Ovary (tissue), 9 donors: ENCODE data around the gene B4GALNT2. TPM values are rescaled to one million over a fixed set of nuclear protein-coding genes. Genes with fewer than 3 reads are reported as not detected.

Experiments used
- DNase-seq, 5 donors: peaks; one replicate each; pipeline ENCODE4 v3.0.0-alpha.2; 2019 to 2020
- H3K27ac ChIP-seq, 2 donors: fragments of 200-600 bp; one replicate each; pipeline versions ENCODE4 v1.5.1 to v1.8.0; 2019 to 2022
- H3K27me3 ChIP-seq: fragments of 200-600 bp; one replicate; pipeline ENCODE4 v1.8.0; 2022
- H3K36me3 ChIP-seq: fragments of 200-600 bp; sonication (generic); one replicate; pipeline ENCODE4 v1.5.1; 2019
- H3K4me1 ChIP-seq: one replicate; pipeline ENCODE4 v1.8.1; 2013; ENCODE audit warnings: mild to moderate bottlenecking, moderate library complexity; ENCODE audit not compliant: insufficient read depth
- H3K4me3 ChIP-seq: fragments of 200-600 bp; sonication (generic); one replicate; pipeline ENCODE4 v1.5.1; 2017
- H3K9me3 ChIP-seq, 2 donors: fragments of 200-600 bp in 1 of 2; sonication (generic) in 1 of 2; one replicate each; pipeline versions ENCODE4 v1.5.1 to v1.8.1; 2013 to 2019; ENCODE audit warnings: mild to moderate bottlenecking in 1 of 2, moderate library complexity in 1 of 2
- EP300 ChIP-seq: sonication (generic); formaldehyde crosslinking; IDR thresholded peaks from one replicate; pipeline ENCODE4 v1.6.1; 2017; ENCODE audit warnings: antibody characterized with exemption
- POLR2A ChIP-seq: fragments of 450-650 bp; IDR thresholded peaks from one replicate; pipeline ENCODE4 v1.6.1; 2017; ENCODE audit warnings: antibody characterized with exemption, mild to moderate bottlenecking, moderate library complexity
- WGBS, 3 donors: extraction: QIAGEN DNeasy Blood & Tissue Kit in 1 of 3; methylation state at CpG; one replicate each; pipeline versions ENCODE4 v1.1.5 to v1.1.7; 2013 to 2017; 5-methylcytosine and 5-hydroxymethylcytosine counted together
- intact Hi-C, 4 donors: fragments of 100-400 bp; cut with DNase I; formaldehyde crosslinking; loops; one replicate each; pipeline versions ENCODE4 v1.11.0 to v1.15.1; 2022 to 2023
- polyA plus RNA-seq, 2 donors: library from polyadenylated mRNA; stranded (reverse); fragments of 200-250 nt in 1 of 2; fragments of 350-450 nt in 1 of 2; fragmentation: Illumina TruSeq in 1 of 2; extraction: RNeasy Lipid Tissue Mini Kit (QIAGEN cat#74804) in 1 of 2; gene quantifications; one replicate each; pipeline ENCODE4 v1.2.3, GENCODE V29; 2013 to 2014
- total RNA-seq, 7 donors: library from RNA; depleted of rRNA in 2 of 7; stranded (reverse); fragments of >200 nt in 2 of 7; fragmentation: NEBNext Ultra II Directional in 3 of 7; extraction: Animal tissue kit (Norgen Biotek cat#: 25700) in 3 of 7; gene quantifications; one replicate each; pipeline versions ENCODE4 v1.1.0 to v1.2.4, GENCODE V29; 2016 to 2023
- TF ChIP-seq, protein P1 (sequence below), 3 donors: fragments of 450-650 bp in 2 of 3; fragments of 200-600 bp in 1 of 3; IDR thresholded peaks; one replicate each; pipeline versions ENCODE4 v1.5.1 to v1.8.0; 2016 to 2022; ENCODE audit warnings: antibody characterized with exemption in 3 of 3, mild to moderate bottlenecking in 1 of 3
- donor health status: DM: no; HTN: no; CAD: no; lungs with moderate emphysema.
- donor health status: DM: no; HTN: no; CAD: no.
- donor health status: Bipolar disorder and iron deficiency.
- donor health status: DM: yes; HTN: yes; CAD: no.
- donor health status: DM: no; HTN: no; CAD: no.
- donor health status: DM: yes; HTN: yes; CAD: no.

Gene B4GALNT2
- total and polyA plus RNA-seq, 9 donors, result under 0.01 to 0.03 (median 0.03) TPM; not detected in 5

DNA sequence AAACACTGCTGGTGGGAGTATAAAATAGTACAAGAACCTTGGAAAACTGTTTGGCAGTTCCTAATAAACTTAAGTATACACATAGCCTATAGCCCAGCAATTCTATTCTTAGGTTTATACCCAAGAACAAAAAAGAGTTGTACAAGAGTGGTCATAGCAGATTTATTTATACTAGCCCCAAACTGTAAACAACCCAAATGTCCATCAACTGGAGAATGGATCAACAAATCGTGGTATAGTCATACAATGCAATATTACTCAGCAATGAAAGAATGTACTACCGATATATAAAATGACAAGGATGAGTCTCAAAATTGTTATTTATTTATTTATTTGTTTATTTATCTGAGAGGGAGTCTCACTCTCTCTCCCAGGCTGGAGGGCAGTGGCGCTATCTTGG, 54.7 kb downstream of the B4GALNT2 start:
- intact Hi-C loops, result no loop called here
- no peak for DNase-seq
- no peaks in the 10 kb centered on the region for H3K36me3 ChIP-seq
- H3K27me3 ChIP-seq, result no peaks in the 10 kb centered on the region
- no peak overlapping the region for H3K27ac ChIP-seq
- TF ChIP-seq, protein P1, sequence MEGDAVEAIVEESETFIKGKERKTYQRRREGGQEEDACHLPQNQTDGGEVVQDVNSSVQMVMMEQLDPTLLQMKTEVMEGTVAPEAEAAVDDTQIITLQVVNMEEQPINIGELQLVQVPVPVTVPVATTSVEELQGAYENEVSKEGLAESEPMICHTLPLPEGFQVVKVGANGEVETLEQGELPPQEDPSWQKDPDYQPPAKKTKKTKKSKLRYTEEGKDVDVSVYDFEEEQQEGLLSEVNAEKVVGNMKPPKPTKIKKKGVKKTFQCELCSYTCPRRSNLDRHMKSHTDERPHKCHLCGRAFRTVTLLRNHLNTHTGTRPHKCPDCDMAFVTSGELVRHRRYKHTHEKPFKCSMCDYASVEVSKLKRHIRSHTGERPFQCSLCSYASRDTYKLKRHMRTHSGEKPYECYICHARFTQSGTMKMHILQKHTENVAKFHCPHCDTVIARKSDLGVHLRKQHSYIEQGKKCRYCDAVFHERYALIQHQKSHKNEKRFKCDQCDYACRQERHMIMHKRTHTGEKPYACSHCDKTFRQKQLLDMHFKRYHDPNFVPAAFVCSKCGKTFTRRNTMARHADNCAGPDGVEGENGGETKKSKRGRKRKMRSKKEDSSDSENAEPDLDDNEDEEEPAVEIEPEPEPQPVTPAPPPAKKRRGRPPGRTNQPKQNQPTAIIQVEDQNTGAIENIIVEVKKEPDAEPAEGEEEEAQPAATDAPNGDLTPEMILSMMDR (IDR thresholded peaks at IDR 0.05), result no peak
- TF ChIP-seq POLR2A (no peak), EP300 (no peak)
- 92 to 97% (median 93%) methylated on average over 3 of the region's 3 CpGs for WGBS, 3 donors
- H3K9me3 ChIP-seq, result no peaks in the 10 kb centered on the region
- H3K4me3 ChIP-seq, result no peak overlapping the region
- H3K4me1 ChIP-seq, result no peaks in the 10 kb centered on the region

DNA sequence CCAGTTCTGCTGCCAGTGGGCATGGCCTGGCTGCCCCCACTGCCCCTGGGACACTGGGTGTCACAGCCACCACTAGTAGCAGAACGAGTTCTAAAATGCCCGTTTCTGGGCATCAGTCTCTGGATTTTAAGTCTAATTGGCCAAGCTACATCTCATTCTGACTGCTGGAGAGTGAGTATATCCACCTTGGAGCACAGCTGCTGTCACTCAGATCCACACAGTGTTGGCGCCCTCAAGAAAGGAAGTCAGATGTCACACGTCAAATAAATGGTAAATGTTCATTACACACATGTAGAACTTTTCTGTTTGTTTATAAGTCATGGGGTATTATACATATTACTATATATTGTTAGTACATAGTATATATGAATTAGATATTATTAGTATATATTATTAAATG, 58.4 kb downstream of the B4GALNT2 start:
- DNase-seq, result peak in 1 of 5 donors; percentile 27
- no peaks in the 10 kb centered on the region for H3K36me3 ChIP-seq
- no peaks in the 10 kb centered on the region for H3K27me3 ChIP-seq
- no peaks in the 10 kb centered on the region for H3K4me1 ChIP-seq
- intact Hi-C loops, result no loop called here
- WGBS, 3 donors, result 59 to 69% (median 68%) methylated on average over 4 of the region's 4 CpGs
- no peak overlapping the region for H3K4me3 ChIP-seq
- H3K27ac ChIP-seq, result no peak overlapping the region
- H3K9me3 ChIP-seq, result no peaks in the 10 kb centered on the region
- no peak for TF ChIP-seq EP300
- TF ChIP-seq, protein P1 (IDR thresholded peaks at IDR 0.05), result no peak
- TF ChIP-seq POLR2A, result no peak

DNA sequence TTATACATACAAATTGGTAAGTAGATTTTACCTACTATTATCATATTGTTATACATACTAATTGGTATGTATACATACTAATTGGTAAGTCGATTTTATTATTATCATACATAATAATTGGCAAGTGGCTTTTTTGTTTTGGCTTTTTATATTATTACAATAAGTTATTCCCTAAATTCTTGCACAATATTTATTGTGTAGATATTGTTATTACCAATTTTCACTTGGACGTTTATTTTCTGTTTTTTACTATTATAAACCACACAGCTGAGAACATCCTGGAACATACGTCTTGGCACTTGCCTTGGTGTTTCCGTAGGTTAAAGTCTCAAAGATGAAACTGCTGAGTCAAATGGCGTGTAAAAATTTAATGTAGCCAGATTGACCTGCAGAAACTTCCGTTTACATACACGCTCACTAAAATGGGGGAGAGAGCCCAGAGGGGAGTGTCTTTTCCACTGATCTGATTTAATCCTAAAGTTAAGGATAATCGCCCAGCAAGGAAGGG, 58.9 kb downstream of the B4GALNT2 start:
- intact Hi-C loops, result no loop called here

DNA sequence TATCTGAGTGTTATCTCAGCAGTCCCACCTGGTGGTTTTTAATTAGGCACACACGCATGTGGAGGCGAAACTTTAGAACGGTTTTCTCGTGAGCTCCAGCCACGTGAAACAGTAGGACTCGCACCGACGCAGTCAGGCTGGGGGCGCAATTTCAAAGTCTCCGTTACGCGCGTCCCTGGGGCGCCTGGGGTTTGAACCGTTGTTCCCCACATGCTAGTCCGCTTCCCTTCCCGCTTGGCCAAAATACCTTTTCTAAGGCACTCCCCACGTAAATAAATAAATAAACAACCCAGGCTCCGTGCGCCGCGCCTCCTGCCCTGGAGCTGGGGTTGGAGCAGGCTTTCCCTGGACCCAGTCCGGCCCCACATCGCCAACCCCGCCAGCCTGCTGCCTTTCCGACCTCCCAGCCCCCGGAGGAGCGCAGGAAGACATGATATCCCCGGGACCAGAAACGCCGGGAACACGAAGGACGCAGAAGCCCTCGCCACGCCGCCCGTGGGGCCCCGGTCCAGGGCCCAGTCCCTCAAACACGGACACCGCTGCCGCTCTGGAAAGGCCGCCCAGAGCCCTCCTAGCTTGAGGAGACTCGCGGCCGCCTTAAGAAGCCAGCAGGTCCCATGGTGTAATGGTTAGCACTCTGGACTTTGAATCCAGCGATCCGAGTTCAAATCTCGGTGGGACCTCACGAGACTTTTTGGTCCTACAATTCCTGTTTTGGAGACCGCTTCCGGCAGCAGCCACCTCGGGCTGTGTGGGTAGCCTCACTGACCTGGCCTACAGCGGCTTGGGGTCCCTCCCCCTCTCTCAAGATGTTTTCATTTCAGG, 59.6 kb downstream of the B4GALNT2 start:
- Histone ChIP-seq H3K36me3 (no peaks in the 10 kb centered on the region), H3K27me3 (no peaks in the 10 kb centered on the region), H3K4me3 (peak overlapping the region; percentile 83), H3K9me3 (no peaks in the 10 kb centered on the region), H3K4me1 (no peaks in the 10 kb centered on the region), H3K27ac (peak overlapping the region; percentile 98 to 99)
- intact Hi-C loops, result no loop called here
- 0% methylated on average over 53 of the region's 53 CpGs for WGBS, 3 donors
- peak; percentile 89 to 95 (median 91) for DNase-seq
- peak; percentile 45 for TF ChIP-seq POLR2A
- no peak for TF ChIP-seq EP300
- TF ChIP-seq, protein P1 (IDR thresholded peaks at IDR 0.05), result peak in 2 of 3 donors; percentile 16 to 38

More for the DNA sequence above, 58.9 kb downstream of the B4GALNT2 start:
- Histone ChIP-seq H3K27ac (peak overlapping the region; percentile 98 to 99), H3K4me1 (no peaks in the 10 kb centered on the region), H3K27me3 (no peaks in the 10 kb centered on the region), H3K9me3 (no peaks in the 10 kb centered on the region), H3K36me3 (no peaks in the 10 kb centered on the region), H3K4me3 (peak overlapping the region; percentile 83)
- TF ChIP-seq POLR2A (no peak), EP300 (no peak)
- TF ChIP-seq, protein P1 (IDR thresholded peaks at IDR 0.05), result no peak
- DNase-seq, result no peak
- WGBS, 3 donors, result 3 to 6% (median 5%) methylated on average over 8 of the region's 8 CpGs
